ENCODE measurements around the gene LY86.

Gene LY86

DNA sequence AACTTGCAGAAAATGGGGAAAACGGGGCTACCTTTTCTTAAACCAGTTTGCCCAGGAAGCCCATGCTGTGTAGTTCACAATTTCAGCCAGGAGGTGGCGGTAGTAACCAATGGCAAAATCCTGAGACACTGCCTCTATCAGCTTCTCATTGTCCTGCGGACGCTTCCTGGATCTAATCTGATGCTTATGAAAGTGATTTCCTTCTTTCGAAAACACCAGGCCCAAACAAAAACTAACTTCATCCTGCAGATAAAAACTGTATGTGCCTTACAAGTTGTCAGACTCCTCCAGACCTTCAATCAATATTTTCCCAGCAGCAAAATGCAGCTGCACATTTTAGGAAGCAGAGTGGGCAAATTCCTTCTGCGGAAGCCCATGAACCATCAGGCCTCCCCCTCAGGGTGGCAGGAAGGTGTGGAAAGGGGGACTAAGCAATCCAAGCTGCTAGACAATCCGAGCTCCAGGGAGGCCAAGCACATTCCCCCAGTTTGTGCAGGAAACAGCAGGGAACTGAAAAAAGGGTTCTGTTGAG, 88.5 kb downstream of the LY86 start:
- Mint-ChIP-seq H3K27me3 (no peaks in the 10 kb centered on the region), H3K9me3 (no peaks in the 10 kb centered on the region), H3K4me3 (no peak overlapping the region), H3K36me3 (ENCODE audit: low read depth) (no peaks in the 10 kb centered on the region), H3K27ac (no peak overlapping the region), H3K4me1 (peaks cover 7% of the 10 kb centered on the region)
- DNase-seq (peak; percentile 83), ATAC-seq (peak; percentile 36)

DNA sequence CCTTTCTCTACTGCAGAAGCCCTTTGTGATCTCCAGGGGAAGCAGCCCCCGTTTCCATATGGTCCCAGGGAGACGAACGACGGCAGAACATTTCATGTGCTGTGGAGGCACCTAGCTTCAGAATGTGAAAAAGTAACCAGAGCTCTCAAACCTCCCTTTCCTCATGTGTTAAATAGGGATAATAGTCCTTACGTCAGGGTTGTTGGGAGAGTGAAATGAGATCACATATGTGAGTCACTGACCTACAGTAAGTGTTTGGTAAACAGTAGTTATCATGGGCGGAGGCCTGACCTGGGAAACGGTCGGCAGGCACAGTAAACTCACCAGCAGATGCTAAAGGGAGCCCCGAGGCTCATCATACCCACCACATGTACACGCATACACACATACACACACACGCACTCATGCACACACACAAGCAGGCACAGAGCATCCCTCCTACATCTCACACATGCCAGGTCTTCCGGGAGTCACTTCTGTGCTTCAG, 89.7 kb downstream of the LY86 start:
- Mint-ChIP-seq H3K36me3 (ENCODE audit: low read depth) (no peaks in the 10 kb centered on the region), H3K4me3 (no peak overlapping the region), H3K27ac (no peak overlapping the region), H3K9me3 (no peaks in the 10 kb centered on the region), H3K27me3 (peaks cover 2% of the 10 kb centered on the region), H3K4me1 (peaks cover 7% of the 10 kb centered on the region)
- DNase-seq (no peak), ATAC-seq (no peak)

DNA sequence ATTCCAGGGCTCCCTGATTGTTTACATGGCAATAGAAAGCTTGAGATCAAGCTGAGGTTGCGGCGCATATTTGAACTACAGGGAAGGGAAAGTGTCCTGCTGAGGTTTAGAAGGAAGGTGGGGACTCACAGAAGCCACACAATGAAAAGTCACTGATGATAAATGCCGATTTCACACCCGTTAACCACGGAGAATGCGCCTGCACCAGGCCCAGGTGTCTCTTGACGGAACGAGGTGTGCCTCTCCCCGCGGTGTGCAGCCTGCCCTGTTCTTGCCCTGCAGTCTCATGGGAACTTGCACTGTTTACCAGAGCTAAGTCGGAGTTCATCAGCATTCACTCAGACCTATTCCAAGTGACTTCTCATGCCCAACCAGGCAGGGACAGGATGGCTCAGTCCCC, 90.3 kb downstream of the LY86 start:
- H3K4me3 Mint-ChIP-seq: no peak overlapping the region
- no peak for ATAC-seq
- H3K27ac Mint-ChIP-seq: no peak overlapping the region
- peaks cover 11% of the 10 kb centered on the region for H3K4me1 Mint-ChIP-seq
- DNase-seq: no peak
- no peaks in the 10 kb centered on the region for H3K36me3 Mint-ChIP-seq (ENCODE audit: low read depth)
- no peaks in the 10 kb centered on the region for H3K9me3 Mint-ChIP-seq
- H3K27me3 Mint-ChIP-seq: peaks cover 5% of the 10 kb centered on the region

DNA sequence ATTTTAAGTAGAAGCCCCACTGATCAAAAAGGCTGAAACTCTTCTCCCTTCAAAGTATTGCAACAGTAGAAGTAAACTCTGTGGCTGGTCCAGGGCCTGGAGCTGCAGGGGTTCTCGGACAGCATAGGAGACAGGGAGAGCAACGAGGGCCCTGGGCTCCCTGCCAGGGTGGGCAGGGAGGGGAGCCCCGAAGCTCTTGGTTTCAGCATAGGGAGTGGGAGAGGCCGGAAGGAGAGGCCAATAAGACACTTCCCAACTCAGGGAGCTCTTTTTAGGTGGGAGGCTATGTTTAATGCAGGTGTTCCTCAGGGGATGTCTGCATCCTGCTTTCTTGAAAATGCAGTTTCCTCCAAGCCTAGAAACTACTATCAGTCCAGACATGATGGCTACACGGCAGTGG, 91.1 kb downstream of the LY86 start:
- H3K27me3 Mint-ChIP-seq: peaks cover 7% of the 10 kb centered on the region
- DNase-seq (no peak), ATAC-seq (no peak)
- H3K36me3 Mint-ChIP-seq (ENCODE audit: low read depth): no peaks in the 10 kb centered on the region
- H3K9me3 Mint-ChIP-seq: no peaks in the 10 kb centered on the region
- H3K4me3 Mint-ChIP-seq: no peak overlapping the region
- peaks cover 19% of the 10 kb centered on the region for H3K4me1 Mint-ChIP-seq
- H3K27ac Mint-ChIP-seq: no peak overlapping the region

DNA sequence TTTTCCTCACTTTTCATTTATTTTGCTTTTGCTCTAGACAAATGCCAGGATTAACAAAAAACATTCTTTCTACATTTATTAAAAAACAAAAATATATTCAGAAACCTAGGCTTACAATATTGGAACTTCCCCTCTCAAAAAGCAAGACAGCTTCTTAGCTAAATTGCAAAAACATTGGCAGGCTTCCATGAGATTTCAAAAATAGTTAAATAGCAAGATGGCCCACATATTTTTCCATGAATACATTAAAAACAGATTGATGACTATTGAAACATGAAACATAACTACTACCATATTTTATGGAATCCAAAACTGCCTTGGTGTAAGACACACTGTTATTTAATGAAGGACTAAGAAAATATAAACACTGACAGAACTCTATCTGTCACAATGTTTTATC, 92.0 kb downstream of the LY86 start:
- H3K4me3 Mint-ChIP-seq: no peak overlapping the region
- no peak overlapping the region for H3K27ac Mint-ChIP-seq
- peaks cover 7% of the 10 kb centered on the region for H3K27me3 Mint-ChIP-seq
- no peaks in the 10 kb centered on the region for H3K9me3 Mint-ChIP-seq
- DNase-seq (no peak), ATAC-seq (no peak)
- peaks cover 27% of the 10 kb centered on the region for H3K4me1 Mint-ChIP-seq
- no peaks in the 10 kb centered on the region for H3K36me3 Mint-ChIP-seq (ENCODE audit: low read depth)

DNA sequence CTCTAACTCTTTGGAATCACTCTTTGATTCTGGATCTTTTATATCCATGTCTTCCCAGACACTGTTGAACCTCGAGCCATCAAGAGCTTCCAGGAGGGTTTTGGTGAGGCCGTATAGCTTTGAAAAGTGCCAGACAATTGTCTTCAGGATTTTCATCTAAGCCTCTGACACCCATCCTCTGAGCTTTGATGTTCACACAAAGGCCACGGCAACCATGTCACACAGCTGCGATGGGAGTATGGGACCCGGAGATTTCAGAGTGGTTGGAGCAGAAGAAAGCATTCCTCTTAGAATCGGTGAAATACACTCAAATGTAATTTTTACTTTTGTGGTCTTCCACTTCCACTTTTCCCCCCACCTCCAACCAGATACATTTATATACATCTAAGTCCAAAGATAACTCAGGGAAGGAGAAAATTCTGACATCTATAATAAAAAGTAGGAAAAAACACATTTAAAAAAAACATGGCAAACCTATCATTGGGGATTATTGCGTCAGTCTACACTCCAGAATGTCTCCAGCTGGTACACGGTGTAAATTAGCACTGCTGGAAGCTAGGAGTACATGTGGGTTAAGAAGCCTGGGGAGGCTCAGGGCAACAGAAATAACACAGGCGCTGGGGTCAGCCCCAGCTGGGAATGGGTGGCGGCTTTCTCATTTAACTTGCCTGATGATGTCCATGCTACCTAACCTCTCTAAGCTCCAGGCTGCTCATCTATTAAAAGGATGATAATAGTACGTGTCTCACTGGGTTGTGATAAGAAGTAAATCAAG, 92.7 kb downstream of the LY86 start:
- H3K4me3 Mint-ChIP-seq: no peak overlapping the region
- ATAC-seq: no peak
- no peak for DNase-seq
- H3K4me1 Mint-ChIP-seq: peaks cover 27% of the 10 kb centered on the region
- H3K9me3 Mint-ChIP-seq: no peaks in the 10 kb centered on the region
- peaks cover 7% of the 10 kb centered on the region for H3K27me3 Mint-ChIP-seq
- no peaks in the 10 kb centered on the region for H3K36me3 Mint-ChIP-seq (ENCODE audit: low read depth)
- no peak overlapping the region for H3K27ac Mint-ChIP-seq

DNA sequence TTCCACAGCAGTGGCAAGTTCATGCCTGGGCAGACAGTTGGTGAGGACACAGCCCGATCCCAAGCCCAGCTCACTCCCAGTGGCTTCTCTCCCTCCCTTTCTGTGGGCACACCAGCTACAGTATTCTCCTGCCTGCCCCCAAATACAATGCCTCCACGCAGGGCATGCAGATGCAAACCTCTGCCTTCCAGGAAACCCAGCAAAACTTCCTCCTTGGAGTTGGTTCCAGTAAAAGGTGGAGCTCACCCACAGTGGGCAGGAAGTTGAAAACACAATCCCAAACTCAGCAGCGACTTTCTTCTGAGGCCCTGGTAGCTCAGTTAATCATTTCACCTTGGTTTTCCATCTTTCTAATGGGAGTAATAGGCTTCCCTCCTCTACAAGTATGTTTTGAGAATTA, 93.7 kb downstream of the LY86 start:
- Mint-ChIP-seq H3K27ac (no peak overlapping the region), H3K9me3 (no peaks in the 10 kb centered on the region), H3K4me3 (no peak overlapping the region), H3K4me1 (peaks cover 21% of the 10 kb centered on the region), H3K27me3 (peaks cover 7% of the 10 kb centered on the region), H3K36me3 (ENCODE audit: low read depth) (no peaks in the 10 kb centered on the region)
- ATAC-seq (no peak), DNase-seq (no peak)

DNA sequence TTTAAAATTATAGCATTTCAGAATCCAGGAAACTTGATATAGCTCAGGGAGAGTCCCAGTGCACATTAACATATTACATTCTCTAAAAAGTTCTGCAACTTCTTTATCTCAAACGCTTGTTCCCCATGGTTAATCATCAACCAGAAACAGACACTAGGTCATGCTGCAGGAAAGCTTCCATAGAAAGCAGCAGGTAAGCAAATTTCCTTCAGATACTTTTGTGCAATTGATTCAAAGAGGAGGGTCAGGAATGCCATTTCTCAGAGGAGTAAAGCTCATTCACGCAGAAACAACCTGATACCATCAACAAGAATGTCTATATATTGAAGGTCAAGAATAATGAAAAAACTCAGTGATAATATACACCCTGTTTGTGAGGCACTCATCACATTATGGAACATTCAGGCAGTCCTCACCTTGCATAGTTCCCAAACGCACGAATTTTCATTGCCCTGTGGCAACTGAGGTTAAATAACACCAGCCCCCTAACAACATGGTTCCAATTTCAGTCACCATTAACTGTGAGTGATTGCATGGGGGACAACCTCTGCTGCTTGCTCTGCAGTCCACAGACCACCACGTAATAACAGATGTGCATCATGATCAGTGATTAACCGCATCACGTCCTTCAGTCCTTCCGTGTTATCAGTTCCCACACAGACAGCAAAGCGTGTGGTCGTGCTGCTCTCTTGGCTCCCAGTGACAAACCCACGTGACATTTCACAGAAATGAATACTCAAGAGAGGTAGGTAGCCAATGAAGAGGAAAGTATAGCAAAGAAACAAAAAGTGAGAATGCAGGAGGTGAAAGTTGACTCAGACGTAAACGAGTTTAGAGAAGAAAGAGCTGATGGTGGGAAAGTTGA, 95.7 kb downstream of the LY86 start:
- no peaks in the 10 kb centered on the region for H3K9me3 Mint-ChIP-seq
- peaks cover 7% of the 10 kb centered on the region for H3K27me3 Mint-ChIP-seq
- peak overlapping the region; percentile 79 for H3K27ac Mint-ChIP-seq
- H3K4me3 Mint-ChIP-seq: no peak overlapping the region
- DNase-seq (peak; percentile 14), ATAC-seq (peak; percentile 76)
- no peaks in the 10 kb centered on the region for H3K36me3 Mint-ChIP-seq (ENCODE audit: low read depth)
- H3K4me1 Mint-ChIP-seq: peaks cover 25% of the 10 kb centered on the region

DNA sequence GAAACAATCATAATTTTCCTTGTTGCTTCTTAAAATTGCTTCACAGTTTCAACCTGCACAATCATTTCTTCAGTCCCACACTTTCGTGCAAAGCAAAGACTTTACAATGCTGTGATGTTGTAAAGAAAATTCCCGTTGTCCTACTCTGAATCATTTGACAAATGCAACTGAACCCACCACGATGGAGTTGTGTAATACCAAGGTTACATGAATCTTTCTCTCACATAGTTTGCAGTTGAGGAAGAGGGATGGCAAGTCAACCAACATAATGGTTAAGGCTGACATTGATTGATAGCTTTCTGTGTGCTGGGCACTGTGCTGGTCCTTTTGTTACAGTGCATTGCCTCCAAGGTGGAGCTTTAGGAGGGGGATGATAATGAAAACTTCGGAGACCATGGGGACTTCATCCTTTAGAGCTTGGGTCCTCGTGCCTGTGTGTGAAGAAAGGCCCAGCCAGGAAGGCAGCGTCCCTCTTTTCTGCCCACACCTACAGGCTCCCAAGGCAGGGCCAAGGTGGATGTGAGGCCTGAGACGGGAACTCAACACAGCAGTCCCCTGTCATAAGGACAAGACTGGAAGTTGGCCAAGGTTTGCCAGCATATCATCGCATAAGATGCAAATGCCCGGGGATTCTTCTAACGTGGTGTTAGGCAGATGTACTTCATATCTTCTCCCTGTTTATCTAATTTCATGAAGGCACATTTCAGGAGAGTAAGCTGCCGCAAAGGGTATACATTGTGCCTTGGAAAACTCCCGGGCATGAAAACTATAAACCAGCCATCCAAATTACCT, 96.9 kb downstream of the LY86 start:
- ATAC-seq (no peak), DNase-seq (no peak)
- Mint-ChIP-seq H3K9me3 (no peaks in the 10 kb centered on the region), H3K4me1 (peaks cover 25% of the 10 kb centered on the region), H3K27ac (peak overlapping the region; percentile 16), H3K4me3 (no peak overlapping the region), H3K36me3 (ENCODE audit: low read depth) (no peaks in the 10 kb centered on the region), H3K27me3 (peaks cover 7% of the 10 kb centered on the region)

DNA sequence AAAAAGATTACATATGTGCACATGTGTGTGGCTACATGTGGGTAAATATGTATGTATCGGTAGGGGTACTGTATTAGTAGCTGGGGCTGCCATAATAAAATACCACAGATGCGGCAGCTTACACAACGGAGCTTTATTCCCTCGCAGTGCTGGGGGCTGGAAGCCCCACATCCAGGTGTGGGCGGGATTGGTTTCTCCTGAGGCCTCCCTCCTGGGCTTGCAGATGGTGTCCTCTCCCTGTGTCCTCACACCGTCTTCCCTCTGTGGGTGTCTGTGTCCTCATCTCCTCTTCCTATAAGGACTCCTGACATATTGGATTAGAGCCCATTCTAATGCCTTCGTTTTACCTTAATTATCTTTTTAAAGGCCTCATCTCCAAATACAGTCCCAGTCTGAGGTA, 97.7 kb downstream of the LY86 start:
- DNase-seq (no peak), ATAC-seq (no peak)
- Mint-ChIP-seq H3K4me3 (no peak overlapping the region), H3K36me3 (ENCODE audit: low read depth) (no peaks in the 10 kb centered on the region), H3K27ac (no peak overlapping the region), H3K27me3 (peaks cover 7% of the 10 kb centered on the region), H3K4me1 (peaks cover 25% of the 10 kb centered on the region), H3K9me3 (no peaks in the 10 kb centered on the region)

DNA sequence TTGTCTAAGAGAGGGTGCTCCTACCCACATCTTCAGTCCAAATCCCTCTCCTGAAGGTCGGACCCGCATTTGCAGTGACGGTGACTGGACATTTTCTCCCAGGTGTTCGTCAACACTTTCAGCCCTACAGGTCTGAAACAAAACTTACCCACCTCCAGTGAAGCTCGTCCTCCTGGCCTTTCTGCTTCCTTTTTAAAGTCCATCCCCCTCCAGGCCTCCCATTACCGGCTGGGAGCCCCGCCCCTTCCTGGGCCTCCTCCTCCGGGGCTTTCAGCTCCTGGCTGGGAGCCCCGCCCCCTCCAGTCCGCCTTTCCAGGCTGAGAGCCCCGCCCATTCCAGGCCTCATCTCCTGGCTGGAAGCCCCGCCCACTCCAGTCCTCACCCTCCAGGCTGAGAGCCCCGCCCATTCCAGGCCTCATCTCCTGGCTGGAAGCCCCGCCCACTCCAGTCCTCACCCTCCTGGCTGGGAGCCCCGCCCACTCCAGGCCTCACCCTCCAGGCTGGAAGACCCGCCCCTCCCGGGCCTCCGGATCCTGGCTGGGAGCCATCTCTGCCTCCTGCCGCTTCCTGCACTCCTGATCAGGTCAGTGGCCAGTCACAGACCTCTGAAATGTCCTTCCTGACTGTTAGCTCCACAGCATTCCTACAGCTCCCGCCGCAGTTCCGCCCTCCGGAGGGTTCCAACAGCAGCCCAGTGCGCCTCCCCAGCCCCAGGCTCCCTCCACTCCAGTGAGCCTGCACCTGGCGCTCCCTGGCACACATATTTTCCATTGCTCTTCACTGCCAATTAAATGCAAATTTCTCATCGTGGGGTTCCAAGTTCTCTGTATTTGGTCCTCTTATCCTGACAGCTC, 98.5 kb downstream of the LY86 start:
- Mint-ChIP-seq H3K4me3 (no peak overlapping the region), H3K27ac (no peak overlapping the region), H3K36me3 (ENCODE audit: low read depth) (no peaks in the 10 kb centered on the region), H3K27me3 (peaks cover 7% of the 10 kb centered on the region), H3K4me1 (peaks cover 25% of the 10 kb centered on the region), H3K9me3 (no peaks in the 10 kb centered on the region)
- DNase-seq (no peak), ATAC-seq (no peak)

DNA sequence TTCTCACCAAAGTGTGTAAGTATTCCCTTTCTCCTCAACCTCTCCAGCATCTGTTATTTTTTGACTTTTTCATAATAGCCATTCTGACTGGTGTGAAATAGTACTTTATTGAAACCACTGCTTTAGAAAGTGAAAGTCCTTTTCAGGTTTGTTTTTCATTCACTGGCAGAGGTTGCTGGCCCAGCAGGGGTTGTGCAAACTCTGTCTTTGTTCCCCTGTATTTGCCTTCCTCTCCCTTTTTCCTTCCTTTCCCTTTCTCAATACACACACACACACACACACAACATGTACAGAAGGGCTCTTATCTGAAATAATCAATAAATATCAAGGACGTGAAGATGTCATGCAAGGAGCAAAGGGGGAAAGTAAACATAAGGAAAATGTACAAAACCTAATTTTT, 99.8 kb downstream of the LY86 start:
- Mint-ChIP-seq H3K27ac (no peak overlapping the region), H3K4me3 (no peak overlapping the region), H3K36me3 (ENCODE audit: low read depth) (no peaks in the 10 kb centered on the region), H3K9me3 (no peaks in the 10 kb centered on the region), H3K4me1 (peaks cover 25% of the 10 kb centered on the region), H3K27me3 (peaks cover 5% of the 10 kb centered on the region)
- DNase-seq: no peak
- ATAC-seq: no peak

DNA sequence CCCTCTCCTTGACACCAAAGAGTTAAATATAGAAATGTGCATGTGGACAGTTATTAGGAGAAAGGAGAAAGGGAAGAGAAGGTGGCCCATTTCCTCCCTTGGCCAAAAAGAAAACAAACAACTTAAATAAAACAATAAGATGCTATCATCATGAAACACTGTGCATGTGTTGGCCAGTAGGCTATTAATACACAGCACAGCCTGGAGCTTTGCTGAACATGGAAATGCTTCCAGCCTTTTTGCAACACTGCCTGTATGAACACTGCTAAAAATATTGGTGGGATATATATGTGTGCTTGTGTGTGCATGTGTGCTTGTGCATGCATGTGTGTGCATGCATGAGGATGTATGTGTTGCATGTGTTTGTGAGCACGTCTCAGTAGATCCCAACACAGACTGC, 100.4 kb downstream of the LY86 start:
- H3K27me3 Mint-ChIP-seq: peaks cover 2% of the 10 kb centered on the region
- DNase-seq (no peak), ATAC-seq (no peak)
- no peaks in the 10 kb centered on the region for H3K9me3 Mint-ChIP-seq
- no peaks in the 10 kb centered on the region for H3K36me3 Mint-ChIP-seq (ENCODE audit: low read depth)
- no peak overlapping the region for H3K27ac Mint-ChIP-seq
- peaks cover 20% of the 10 kb centered on the region for H3K4me1 Mint-ChIP-seq
- no peak overlapping the region for H3K4me3 Mint-ChIP-seq
